Measurements from ENCODE around the gene ASPM.

GRCh38 chr1:197099444-197099843 lies 47.0 kb downstream of the ASPM start:
- TF ChIP-seq CTCF (IDR thresholded peaks at IDR 0.05) (no peak), POLR2A (IDR thresholded peaks at IDR 0.05) (no peak), POLR2AphosphoS5 (IDR thresholded peaks at IDR 0.05) (no peak)

All from prostate gland (tissue), 2 donors.